Activated CD8-positive, alpha-beta memory T cell treated with anti-CD3 and anti-CD28 coated beads, Interleukin-2, amount 50 U/mL, for 4 hours (primary cell): ENCODE data around the gene SMTNL2.
A peak's percentile ranks its signal among the peaks of the same experiment; 100 is the strongest.

Experiments
- DNase-seq: peaks from one replicate; pipeline ENCODE4 v3.0.0-alpha.2; 2020

SMTNL2 gene

DNA sequence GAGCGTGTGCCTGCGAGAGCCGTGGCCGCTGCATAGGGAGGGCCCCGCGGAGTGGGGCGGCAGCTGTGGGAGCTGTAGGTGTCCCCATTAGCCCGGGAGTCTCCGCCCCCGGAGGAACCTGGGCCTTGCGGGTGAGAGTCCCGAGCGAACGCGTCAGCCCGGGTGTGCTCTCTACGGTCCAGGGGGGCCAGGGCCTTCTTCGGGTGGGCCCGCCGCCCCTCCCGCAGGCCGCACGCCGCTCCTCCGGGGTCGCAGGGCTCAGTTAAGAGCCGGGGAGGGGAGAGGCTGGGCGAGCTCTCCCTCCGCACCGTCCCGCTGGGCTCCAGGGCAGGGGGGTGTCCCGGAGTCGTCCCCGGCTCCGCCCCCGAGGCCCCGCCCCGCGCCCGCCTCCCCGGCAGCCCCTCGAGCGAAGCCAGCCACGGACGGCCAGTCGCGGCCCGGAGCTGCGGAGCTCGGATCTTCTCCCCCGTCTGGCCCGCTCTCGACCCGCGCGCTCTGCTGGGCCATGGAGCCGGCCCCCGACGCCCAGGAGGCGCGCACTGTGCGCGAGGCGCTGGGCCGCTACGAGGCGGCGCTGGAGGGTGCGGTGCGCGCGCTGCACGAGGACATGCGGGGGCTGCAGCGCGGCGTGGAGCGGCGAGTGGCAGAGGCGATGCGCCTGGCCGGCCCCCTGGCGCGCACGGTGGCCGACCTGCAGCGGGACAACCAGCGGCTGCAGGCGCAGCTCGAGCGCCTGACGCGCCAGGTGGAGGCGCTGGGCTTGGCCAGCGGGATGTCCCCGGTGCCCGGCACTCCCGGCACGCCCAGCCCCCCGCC lies at the start of gene SMTNL2:
Gene SMTNL2, plus strand, starts transcription at position 429 of the 816 bp plus-strand sequence. Its CDS starts 77 bp downstream, at position 506.
- DNase-seq: peak; percentile 33

- DNase-seq: no peak
Observed at GRCh38 chr17:4534928-4535666, 49.2 kb upstream of the SMTNL2 start.

GRCh38 chr17:4535667-4536258 lies 48.6 kb upstream of the SMTNL2 start:
- no peak for DNase-seq

DNA sequence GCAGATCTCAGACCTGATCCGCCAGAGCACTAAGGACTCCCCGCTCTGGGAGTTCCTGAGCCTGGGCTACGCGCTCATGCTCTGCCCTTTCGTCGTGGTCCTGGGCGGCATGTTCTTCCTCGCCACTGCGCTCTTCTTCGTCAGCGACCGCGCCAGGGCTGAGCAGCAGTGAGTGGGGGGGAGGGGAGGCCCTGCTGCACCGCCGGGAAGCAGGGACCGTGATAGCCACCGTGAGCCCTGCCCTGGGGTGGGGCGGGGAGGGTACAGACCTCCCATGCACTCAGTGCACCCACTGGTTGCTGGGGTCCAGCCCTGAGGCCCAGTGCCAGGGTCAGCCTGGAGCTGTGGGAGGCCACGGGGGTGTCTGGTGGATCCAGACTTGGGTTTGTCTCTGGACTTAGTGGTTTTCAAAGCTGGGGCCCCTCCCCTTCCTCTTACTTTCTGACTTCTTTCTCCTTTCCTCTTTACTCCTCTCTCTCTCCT lies 48.0 kb upstream of the SMTNL2 start:
- no peak for DNase-seq

GRCh38 chr17:4536742-4537411 lies 47.5 kb upstream of the SMTNL2 start:
- DNase-seq: no peak

DNA sequence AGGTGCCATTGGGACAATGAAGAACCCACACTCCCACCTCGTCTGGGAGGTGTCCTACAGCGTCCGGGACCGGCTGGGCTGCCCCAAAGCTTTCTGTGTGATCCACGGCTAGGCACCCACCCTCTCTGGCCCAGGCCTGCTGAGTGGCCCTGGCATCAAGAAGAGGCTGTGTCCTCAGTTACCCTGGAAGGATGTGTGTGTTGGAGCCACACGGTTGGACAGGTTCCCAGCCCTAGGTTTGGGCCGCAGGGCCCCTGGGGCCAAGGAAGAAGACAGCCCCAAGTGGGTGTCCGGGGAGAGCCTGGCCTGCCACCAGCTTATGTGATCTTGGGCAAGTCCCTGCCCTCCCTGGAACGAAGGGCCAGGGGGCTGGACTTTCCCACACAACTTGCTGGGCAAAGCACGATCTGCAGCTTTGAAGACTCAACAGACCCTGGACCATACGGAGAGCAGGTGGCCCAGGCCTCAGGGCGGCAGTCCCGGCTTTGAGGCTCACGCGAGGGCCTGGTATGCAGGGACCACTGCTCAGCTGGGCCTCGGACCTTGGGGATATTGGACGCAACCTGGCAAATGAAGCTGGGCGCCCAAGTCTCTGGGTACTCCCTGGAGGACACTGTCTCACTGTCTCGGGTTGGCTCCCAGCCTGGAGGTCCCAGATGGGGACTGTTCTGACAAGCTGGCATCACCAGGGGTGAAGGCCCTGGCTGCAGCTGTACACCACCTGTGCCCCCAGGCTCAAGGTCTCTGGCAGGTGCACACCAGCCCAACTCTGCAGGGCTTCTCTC lies 46.7 kb upstream of the SMTNL2 start:
- no peak for DNase-seq

- no peak for DNase-seq
Observed at GRCh38 chr17:4538236-4539002, 45.9 kb upstream of the SMTNL2 start.

DNA sequence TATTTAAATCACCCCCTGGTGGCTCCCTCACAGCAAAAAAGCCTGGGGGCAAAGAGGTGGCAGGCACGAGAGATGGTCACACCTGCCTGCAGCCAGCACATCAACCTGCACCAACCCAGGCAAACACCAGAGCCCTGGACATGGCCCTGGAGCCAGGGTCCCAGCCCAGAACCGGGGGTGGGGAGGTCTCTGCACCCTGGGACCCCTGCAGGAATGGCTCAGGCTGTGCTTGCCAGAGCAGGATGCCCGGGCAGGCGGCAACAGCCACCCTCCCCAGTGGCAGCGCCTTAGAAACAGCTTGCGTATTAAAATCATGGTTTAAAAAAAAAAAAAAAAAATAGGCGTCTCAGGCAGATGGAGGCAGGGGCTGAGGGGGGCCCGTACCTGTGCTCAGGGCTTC lies 45.3 kb upstream of the SMTNL2 start:
- DNase-seq: no peak

GRCh38 chr17:4539576-4540223 lies 44.6 kb upstream of the SMTNL2 start:
- DNase-seq: no peak

- no peak for DNase-seq
Observed at GRCh38 chr17:4540224-4540651, 44.1 kb upstream of the SMTNL2 start.

GRCh38 chr17:4540687-4541327 lies 43.5 kb upstream of the SMTNL2 start:
- no peak for DNase-seq

- no peak for DNase-seq
Observed at GRCh38 chr17:4541328-4542002, 42.9 kb upstream of the SMTNL2 start.

DNA sequence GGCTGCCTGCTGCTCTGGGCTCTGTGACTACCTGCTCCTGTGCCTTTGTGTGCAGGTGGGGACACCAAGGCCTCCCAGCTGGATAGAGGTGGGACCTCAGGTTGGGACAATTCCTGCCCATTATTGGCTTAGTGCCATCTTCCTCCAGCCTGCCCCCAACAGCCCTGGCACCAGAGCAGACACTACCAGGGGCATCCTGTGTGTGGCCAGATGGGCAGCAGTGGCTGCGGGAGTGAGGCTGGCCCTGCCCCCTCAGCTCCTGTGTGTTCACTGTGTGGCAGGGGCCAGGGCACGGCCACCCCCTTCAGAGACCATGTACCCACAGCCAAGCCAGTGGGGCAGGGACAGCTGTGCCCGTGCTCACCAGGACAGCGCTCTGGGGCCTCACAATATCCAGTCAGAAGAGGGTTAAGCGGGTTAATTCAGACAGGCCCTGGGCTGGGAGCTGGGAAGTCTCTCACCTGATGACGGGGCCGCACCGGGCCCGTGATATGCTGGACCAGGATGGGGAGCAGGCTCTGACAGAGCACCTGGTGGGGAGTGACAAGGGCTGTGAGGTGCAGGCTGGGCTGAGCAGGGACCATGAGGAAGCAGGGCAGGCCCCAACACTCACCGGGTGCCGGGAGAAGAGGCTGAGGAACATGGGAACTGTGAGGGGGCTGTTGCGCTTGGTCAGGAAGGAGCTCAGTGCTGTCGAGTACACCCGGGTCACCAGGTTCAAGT lies 42.2 kb upstream of the SMTNL2 start:
- DNase-seq: no peak

GRCh38 chr17:4542726-4543191 lies 41.6 kb upstream of the SMTNL2 start:
- no peak for DNase-seq

GRCh38 chr17:4543557-4544026 lies 40.7 kb upstream of the SMTNL2 start:
- no peak for DNase-seq

DNA sequence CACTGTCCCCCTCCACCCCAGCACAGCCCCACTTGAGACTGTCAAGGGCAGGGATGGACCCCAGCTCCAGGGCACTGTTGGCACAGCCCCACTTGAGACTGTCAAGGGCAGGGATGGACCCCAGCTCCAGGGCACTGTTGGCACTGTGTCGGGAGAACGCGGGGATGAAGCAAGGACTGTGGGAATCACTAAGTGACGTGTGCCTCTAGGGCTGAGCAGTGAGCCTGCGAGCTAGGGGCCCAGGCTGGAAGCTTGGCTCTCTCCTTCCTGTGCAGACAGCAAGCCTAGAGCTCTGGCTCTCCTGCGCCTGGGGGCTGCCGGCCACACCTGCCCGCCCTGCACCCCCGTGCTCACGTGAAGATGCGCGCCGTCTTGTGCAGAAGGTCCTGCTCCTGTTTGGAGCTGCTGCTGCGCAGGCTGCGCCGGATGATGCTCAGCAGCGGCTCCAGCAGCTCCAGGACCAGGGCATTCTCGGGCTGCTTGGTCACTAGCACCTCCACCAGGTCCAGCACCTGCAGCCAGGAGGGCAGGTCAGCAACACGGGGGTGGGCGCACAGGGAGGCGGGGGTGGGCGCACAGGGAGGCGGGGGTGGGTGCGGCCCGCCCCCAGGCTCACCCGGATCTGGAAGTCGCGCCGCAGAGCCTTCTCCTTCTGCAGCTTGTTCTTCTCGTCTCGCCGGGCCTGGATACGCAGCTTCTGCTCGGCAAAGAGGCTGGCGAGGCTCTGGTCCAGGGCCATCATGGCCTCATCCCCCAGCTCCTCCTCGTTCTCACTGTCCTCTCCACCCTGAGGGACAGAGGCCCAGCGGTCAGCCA lies 40.0 kb upstream of the SMTNL2 start:
- no peak for DNase-seq

DNA sequence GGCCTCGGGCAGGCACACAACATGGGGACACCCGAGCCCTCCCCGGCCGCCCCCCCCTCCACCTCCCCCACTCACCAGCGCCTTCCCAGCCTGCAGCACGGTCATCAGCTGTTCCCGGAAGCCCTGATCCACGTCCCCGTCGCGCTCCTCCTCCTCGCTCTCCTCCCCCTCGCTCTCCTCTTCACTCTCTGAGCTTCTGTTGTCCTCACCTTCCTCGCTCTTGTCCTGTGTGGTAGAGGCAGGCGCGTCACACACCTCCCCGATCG lies 39.4 kb upstream of the SMTNL2 start:
- no peak for DNase-seq
